OCI-M2 (cell line): ENCODE data around the gene DBH.
"Not testable (repeated sequence)": the region's sequence is repeated elsewhere in the genome, so short reads cannot be mapped to it uniquely, and the experiment has no call there.

Experiments used
- DNase-seq: peaks from one replicate; lab custom pipeline; 2025; ENCODE audit not compliant: unreplicated experiment; lab: John Stamatoyannopoulos, UW

DBH gene

GRCh38 chr9:133664173-133665050 lies 28.2 kb downstream of the DBH start:
- DNase-seq: no peak

- DNase-seq: no peak
Observed at GRCh38 chr9:133665096-133665495, 28.9 kb downstream of the DBH start.

GRCh38 chr9:133665535-133665934 lies 29.4 kb downstream of the DBH start:
- DNase-seq: no peak

GRCh38 chr9:133666387-133666786 lies 30.2 kb downstream of the DBH start:
- no peak for DNase-seq

- DNase-seq: no peak
Observed at GRCh38 chr9:133666845-133667244, 30.7 kb downstream of the DBH start.

- no peak for DNase-seq
Observed at GRCh38 chr9:133667759-133668450, 31.7 kb downstream of the DBH start.

- DNase-seq: no peak
Observed at GRCh38 chr9:133669182-133669801, 33.1 kb downstream of the DBH start.

- no peak for DNase-seq
Observed at GRCh38 chr9:133670466-133670865, 34.3 kb downstream of the DBH start.

- DNase-seq: no peak
Observed at GRCh38 chr9:133671371-133671770, 35.2 kb downstream of the DBH start.

GRCh38 chr9:133672503-133673257 lies 36.5 kb downstream of the DBH start:
- no peak for DNase-seq

GRCh38 chr9:133673258-133673655 lies 37.1 kb downstream of the DBH start:
- DNase-seq: no peak

GRCh38 chr9:133674091-133674490 lies 37.9 kb downstream of the DBH start:
- no peak for DNase-seq

- not testable (repeated sequence) for DNase-seq
Observed at GRCh38 chr9:133675796-133676195, 39.6 kb downstream of the DBH start.

- no peak for DNase-seq
Observed at GRCh38 chr9:133676450-133676849, 40.3 kb downstream of the DBH start.

- no peak for DNase-seq
Observed at GRCh38 chr9:133677126-133678010, 41.2 kb downstream of the DBH start.

GRCh38 chr9:133679056-133679455 lies 42.9 kb downstream of the DBH start:
- no peak for DNase-seq

- DNase-seq: no peak
Observed at GRCh38 chr9:133679466-133680061, 43.4 kb downstream of the DBH start.

GRCh38 chr9:133680250-133680975 lies 44.2 kb downstream of the DBH start:
- DNase-seq: no peak

GRCh38 chr9:133680976-133681657 lies 45.0 kb downstream of the DBH start:
- no peak for DNase-seq
